Thyroid gland (tissue), 4 donors: Measurements from ENCODE around the gene ERCC3. TPM values are rescaled to one million over a fixed set of nuclear protein-coding genes. Genes with fewer than 3 reads are reported as not detected.
"Not testable (repeated sequence)": the region's sequence is repeated elsewhere in the genome, so short reads cannot be mapped to it uniquely, and the experiment has no call there.

Source experiments
- DNase-seq, 2 donors: peaks; one replicate each; pipeline ENCODE4 v3.0.0-alpha.2; 2019
- H3K27ac ChIP-seq, 3 donors: fragments of 200-600 bp; sonication (generic); 1 replicate in 2 of 3; 2 replicates in 1 of 3; pipeline ENCODE4 v1.5.1; 2016 to 2019; ENCODE audit warnings: mild to moderate bottlenecking in 1 of 3, moderate library complexity in 1 of 3
- H3K27me3 ChIP-seq: fragments of 200-600 bp; sonication (generic); one replicate; pipeline ENCODE4 v1.5.1; 2019
- H3K36me3 ChIP-seq, 2 donors: fragments of 200-600 bp; sonication (generic); one replicate each; pipeline ENCODE4 v1.5.1; 2016 to 2019
- H3K4me1 ChIP-seq, 2 donors: fragments of 200-600 bp; sonication (generic); one replicate each; pipeline ENCODE4 v1.5.1; 2017 to 2019
- H3K4me3 ChIP-seq, 3 donors: fragments of 200-600 bp; sonication (generic); replicated peaks in 1 of 3; 1 replicate in 2 of 3; 2 replicates in 1 of 3; pipeline ENCODE4 v1.5.1; 2016; ENCODE audit warnings: mild to moderate bottlenecking in 1 of 3
- H3K9me3 ChIP-seq: fragments of 200-600 bp; sonication (generic); one replicate; pipeline ENCODE4 v1.5.1; 2017
- POLR2A ChIP-seq, 2 donors: fragments of 450-650 bp; IDR thresholded peaks; one replicate each; pipeline ENCODE4 v1.6.1; 2017; ENCODE audit warnings: antibody characterized with exemption in 2 of 2, mild to moderate bottlenecking in 2 of 2, moderate library complexity in 1 of 2
- WGBS, 2 donors: methylation state at CpG; one replicate each; pipeline ENCODE4 v1.1.5; 2017; 5-methylcytosine and 5-hydroxymethylcytosine counted together
- intact Hi-C: fragments of 100-400 bp; cut with DNase I; formaldehyde crosslinking; loops from one replicate; pipeline ENCODE4 v1.15.1; 2023
- total RNA-seq, 4 donors: library from RNA; depleted of rRNA; stranded (reverse); fragments of >200 nt; gene quantifications; one replicate each; pipeline ENCODE4 v1.2.3, GENCODE V29; 2016
- TF ChIP-seq, protein P1 (sequence below), 6 experiments: fragments of 200-600 bp in 3 of 6; fragments of 450-650 bp in 3 of 6; sonication (generic) in 3 of 6; IDR thresholded peaks; one replicate each; pipeline ENCODE4 v1.5.1; 2016 to 2019; ENCODE audit warnings: antibody characterized with exemption in 6 of 6, mild to moderate bottlenecking in 2 of 6, inconsistent platforms in 1 of 6, moderate library complexity in 1 of 6

Gene ERCC3
- total RNA-seq, 4 donors from 2014 or later, result 24.7 to 55.9 (median 36.3) TPM

DNA sequence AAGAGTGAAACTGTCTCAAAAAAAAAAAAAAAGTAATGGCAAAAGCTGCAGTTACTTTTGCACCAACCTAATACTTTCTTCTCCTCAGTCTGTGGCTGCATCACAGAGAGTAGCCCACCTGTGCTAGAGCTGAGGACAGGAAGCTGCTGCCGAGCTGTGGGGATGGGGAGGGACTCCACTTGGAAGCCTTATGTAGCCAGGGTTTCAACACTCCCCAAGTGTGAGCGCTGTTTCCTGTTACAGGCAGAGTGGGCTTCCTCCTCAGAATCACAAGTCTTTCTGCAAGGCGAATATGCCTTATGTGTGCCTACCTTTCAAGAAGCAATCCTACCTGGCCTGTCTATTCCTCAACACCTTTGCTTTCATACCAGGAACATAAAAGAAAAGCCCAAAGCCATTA, 37.6 kb downstream of the ERCC3 start:
- intact Hi-C loops, result no loop called here
- peaks cover 34 to 48% of the 10 kb centered on the region in 2 donors for H3K36me3 ChIP-seq
- 93 to 97% methylated on average over 3 of the region's 3 CpGs for whole genome bisulfite sequencing, 2 donors
- no peaks in the 10 kb centered on the region for H3K4me1 ChIP-seq
- TF ChIP-seq, protein P1, sequence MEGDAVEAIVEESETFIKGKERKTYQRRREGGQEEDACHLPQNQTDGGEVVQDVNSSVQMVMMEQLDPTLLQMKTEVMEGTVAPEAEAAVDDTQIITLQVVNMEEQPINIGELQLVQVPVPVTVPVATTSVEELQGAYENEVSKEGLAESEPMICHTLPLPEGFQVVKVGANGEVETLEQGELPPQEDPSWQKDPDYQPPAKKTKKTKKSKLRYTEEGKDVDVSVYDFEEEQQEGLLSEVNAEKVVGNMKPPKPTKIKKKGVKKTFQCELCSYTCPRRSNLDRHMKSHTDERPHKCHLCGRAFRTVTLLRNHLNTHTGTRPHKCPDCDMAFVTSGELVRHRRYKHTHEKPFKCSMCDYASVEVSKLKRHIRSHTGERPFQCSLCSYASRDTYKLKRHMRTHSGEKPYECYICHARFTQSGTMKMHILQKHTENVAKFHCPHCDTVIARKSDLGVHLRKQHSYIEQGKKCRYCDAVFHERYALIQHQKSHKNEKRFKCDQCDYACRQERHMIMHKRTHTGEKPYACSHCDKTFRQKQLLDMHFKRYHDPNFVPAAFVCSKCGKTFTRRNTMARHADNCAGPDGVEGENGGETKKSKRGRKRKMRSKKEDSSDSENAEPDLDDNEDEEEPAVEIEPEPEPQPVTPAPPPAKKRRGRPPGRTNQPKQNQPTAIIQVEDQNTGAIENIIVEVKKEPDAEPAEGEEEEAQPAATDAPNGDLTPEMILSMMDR (IDR thresholded peaks at IDR 0.05), result no peak
- no peak for TF ChIP-seq POLR2A (IDR thresholded peaks at IDR 0.05)
- no peak for DNase-seq
- no peak overlapping the region for H3K4me3 ChIP-seq
- H3K27ac ChIP-seq, result no peak overlapping the region
- no peaks in the 10 kb centered on the region for H3K9me3 ChIP-seq
- no peaks in the 10 kb centered on the region for H3K27me3 ChIP-seq

DNA sequence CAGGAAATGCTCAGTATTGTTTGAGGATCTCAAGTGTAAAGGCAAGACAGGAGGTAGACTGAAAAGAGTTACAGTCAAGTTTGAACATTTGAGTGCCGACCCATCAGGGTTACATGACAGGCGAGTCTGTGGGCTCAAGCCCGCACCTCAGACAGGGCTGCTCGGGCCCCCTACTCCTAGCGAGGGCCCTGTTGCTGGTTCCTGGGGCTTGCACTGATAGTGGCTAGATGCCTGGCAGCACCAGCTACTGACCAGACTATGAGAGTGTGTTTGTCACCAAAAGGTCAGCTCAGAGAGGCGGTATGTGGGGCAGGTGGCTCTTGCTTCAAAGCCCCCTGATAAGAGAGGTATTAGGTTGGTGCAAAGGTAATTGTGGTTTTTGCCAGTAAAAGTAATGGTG, 38.2 kb downstream of the ERCC3 start:
- H3K36me3 ChIP-seq, result peaks cover 29 to 42% of the 10 kb centered on the region in 2 donors
- no peak for TF ChIP-seq POLR2A (IDR thresholded peaks at IDR 0.05)
- TF ChIP-seq, protein P1 (IDR thresholded peaks at IDR 0.05), result no peak
- H3K27me3 ChIP-seq, result no peaks in the 10 kb centered on the region
- no peak overlapping the region for H3K4me3 ChIP-seq
- H3K9me3 ChIP-seq, result no peaks in the 10 kb centered on the region
- intact Hi-C loops, result no loop called here
- H3K4me1 ChIP-seq, result no peaks in the 10 kb centered on the region
- no peak overlapping the region for H3K27ac ChIP-seq
- 88 to 96% methylated on average over 6 of the region's 6 CpGs for WGBS, 2 donors
- no peak for DNase-seq

DNA sequence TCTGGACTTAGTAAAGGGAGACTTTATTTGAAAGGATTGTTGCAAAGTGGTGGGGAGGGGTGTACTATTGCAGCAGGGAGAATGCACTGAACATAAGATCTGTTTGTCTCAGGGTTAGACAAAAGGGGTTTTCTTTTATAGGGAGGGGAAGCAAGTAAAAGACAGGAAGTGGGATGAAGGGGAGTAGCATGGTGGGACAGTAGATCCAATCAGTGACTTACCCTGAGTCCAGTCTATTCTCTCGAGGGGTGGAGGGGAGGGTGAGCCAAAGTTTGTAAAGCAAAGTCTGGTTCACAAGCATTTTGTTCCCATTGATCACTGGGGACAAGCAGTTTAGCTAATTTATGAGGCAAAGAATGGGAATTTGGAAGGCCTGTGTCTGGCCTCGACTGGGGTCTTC, 38.8 kb downstream of the ERCC3 start:
- Histone ChIP-seq H3K4me3 (no peak overlapping the region), H3K4me1 (no peaks in the 10 kb centered on the region), H3K36me3 (peaks cover 24 to 36% of the 10 kb centered on the region in 2 donors), H3K27ac (no peak overlapping the region), H3K27me3 (no peaks in the 10 kb centered on the region), H3K9me3 (no peaks in the 10 kb centered on the region)
- intact Hi-C loops, result no loop called here
- DNase-seq, result no peak
- whole genome bisulfite sequencing, 2 donors, result 70 to 73% methylated on average over 2 of the region's 2 CpGs
- no peak for TF ChIP-seq POLR2A (IDR thresholded peaks at IDR 0.05)
- TF ChIP-seq, protein P1 (IDR thresholded peaks at IDR 0.05), result no peak

DNA sequence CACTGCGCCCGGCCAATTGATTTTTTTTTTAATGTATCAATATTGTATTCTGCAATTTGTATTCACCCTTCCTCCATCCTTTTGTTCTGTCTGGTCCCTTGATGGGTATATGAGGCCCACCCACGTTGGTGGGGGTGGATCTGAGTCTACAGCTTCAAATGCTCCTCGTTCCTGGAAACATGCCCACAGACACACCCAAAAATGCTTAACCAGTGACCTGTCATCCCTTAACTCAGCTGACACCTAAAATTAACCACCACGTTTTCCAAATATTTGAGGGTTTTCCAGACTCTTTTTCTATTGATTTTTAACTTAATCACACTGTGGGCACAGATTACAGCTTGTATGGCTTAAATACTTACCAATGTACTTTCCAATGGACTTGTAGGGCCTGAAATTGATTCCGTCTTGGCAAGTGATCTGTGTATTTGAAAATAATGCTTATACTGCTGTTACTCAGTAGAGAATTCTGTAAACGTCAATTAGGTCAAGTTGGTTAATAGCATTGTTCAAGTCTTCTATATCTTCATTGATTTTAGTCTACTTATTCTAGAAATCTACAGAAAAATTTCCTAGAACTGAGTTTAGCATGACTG, 39.5 kb downstream of the ERCC3 start:
- intact Hi-C loops, result no loop called here
- Histone ChIP-seq H3K27me3 (no peaks in the 10 kb centered on the region), H3K9me3 (no peaks in the 10 kb centered on the region), H3K36me3 (peaks cover 18 to 30% of the 10 kb centered on the region in 2 donors), H3K4me1 (no peaks in the 10 kb centered on the region), H3K27ac (no peak overlapping the region), H3K4me3 (no peak overlapping the region)
- no peak for TF ChIP-seq POLR2A (IDR thresholded peaks at IDR 0.05)
- TF ChIP-seq, protein P1 (IDR thresholded peaks at IDR 0.05), result no peak
- no peak for DNase-seq
- WGBS, 2 donors, result 84 to 85% methylated on average over 7 of the region's 7 CpGs

DNA sequence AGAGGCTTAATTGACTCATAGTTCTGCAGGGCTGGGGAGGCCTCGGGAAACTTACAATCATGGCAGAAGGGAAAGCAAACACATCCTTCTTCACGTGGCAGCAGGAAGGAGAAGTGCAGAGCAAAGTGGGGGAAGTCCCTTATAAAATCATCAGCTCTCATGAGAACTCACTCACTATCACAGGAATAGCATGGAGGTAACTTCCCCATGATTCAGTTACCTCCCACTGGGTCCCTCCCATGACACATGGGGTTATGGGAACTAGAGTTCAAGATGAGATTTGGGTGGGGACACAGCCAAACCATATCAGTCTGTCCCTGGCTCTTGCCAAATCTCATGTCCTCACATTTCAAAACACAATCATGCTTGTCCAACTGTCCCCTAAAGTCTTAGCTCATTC, 52.8 kb downstream of the ERCC3 start:
- H3K4me3 ChIP-seq, DNase-seq, H3K27me3 ChIP-seq, H3K27ac ChIP-seq, H3K36me3 ChIP-seq, intact Hi-C loops, H3K4me1 ChIP-seq, H3K9me3 ChIP-seq: not testable (repeated sequence)
- 60 to 82% methylated on average over 2 of the region's 2 CpGs for WGBS, 2 donors
